Sciatic nerve (tissue), 2 donors: ENCODE measurements around the gene ATXN7. TPM values are rescaled to one million over a fixed set of nuclear protein-coding genes. Genes with fewer than 3 reads are reported as not detected.
A peak's percentile ranks its signal among the peaks of the same experiment; 100 is the strongest.

Experiments
- ATAC-seq: fragments of 200-7000 bp; cut with Tn5 transposase; one replicate; pipeline ENCODE4 v1.9.1; 2020; ENCODE audit warnings: mild to moderate bottlenecking, moderate library complexity
- DNase-seq: peaks from one replicate; pipeline ENCODE4 v3.0.0-alpha.2; 2020; ENCODE audit warnings: low spot score
- intact Hi-C: fragments of 100-400 bp; cut with DNase I; formaldehyde crosslinking; loops from one replicate; pipeline ENCODE4 v1.14.2; 2022
- total RNA-seq: library from RNA; stranded (reverse); fragmentation: NEBNext Ultra II Directional; extraction: Animal tissue kit (Norgen Biotek cat#: 25700); gene quantifications from one replicate; pipeline ENCODE4 v1.2.1, GENCODE V29; 2021
- donor health status: DM: no; HTN: no; CAD: no.
- donor health status: DM: no; HTN: no; CAD: no.

The ATXN7 gene
- total RNA-seq, 1 donor from 2014 or later, result 52.0 TPM

- intact Hi-C loops, result no loop called here
- no peak for ATAC-seq
- no peak for DNase-seq
These were observed 31.9 kb downstream of the ATXN7 start for GRCh38 chr3:63895422-63896189.

- ATAC-seq, result no peak
- no peak for DNase-seq
- intact Hi-C loops, result no loop called here
These were observed 32.8 kb downstream of the ATXN7 start for GRCh38 chr3:63896332-63897030.

- intact Hi-C loops, result no loop called here
- DNase-seq, result no peak
- no peak for ATAC-seq
These were observed 36.3 kb downstream of the ATXN7 start for GRCh38 chr3:63900010-63900409.

DNA sequence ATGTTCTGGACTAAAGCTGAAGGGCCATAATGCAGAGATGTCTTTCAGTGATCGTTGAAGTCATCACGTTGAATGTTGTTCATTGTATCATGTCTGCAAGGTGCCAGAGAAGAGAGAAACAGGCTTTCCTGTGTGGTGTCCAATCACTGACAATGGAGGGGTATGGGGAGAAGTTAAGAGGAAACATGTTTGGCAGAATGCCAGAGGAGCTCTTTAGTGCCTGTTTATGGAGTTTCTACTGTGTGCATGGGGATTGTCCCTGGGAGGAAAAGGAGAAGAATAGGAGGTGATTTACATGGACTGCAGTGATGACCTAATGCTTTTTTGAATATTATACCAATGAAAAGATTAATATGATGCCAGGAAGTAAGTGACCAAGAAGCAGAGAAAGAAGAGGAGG is 36.8 kb downstream of the ATXN7 start:
- intact Hi-C loops, result no loop called here
- ATAC-seq (no peak), DNase-seq (no peak)

DNA sequence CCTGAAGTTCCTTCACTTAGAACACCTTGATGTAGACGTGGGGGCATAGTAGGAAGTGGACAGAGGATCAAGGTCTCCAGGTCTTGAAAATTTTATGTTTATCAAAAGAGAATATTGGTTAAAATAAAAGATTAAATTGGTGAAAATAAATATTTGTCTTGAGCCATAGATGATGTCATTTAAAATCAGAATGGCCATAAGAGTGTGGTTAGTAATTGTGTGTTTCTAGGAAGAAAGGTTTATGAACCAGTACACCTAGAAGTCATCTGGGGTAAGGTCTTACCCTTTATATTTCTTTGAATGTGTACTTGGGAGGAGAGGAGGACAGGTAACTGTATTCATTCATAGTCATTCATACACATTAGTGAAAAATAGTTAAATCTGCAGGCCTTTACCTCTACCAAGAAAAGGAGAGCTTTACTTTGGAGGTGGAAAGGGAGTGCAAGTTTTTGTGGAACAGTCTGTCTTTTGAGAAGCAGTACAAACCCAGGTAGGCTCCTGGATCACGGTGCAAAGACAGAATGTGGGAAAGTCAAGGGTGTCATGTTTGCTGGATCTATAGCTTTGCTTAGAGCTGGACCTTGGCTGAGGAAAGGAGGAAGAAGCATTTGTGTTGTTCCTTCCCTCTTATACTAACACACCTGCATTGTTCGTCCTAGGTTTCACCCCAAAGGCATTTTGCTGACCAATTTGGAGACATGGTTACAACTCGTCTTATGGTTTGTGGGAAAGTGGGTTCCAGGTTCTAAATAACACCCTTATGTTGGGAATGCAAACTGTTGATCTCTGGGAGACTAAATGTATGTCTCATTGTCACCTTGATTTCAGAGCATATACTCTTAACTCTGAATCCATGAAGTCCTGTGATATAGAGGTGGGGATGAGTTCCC is 42.3 kb downstream of the ATXN7 start:
- ATAC-seq, result no peak
- no peak for DNase-seq
- intact Hi-C loops, result no loop called here

DNA sequence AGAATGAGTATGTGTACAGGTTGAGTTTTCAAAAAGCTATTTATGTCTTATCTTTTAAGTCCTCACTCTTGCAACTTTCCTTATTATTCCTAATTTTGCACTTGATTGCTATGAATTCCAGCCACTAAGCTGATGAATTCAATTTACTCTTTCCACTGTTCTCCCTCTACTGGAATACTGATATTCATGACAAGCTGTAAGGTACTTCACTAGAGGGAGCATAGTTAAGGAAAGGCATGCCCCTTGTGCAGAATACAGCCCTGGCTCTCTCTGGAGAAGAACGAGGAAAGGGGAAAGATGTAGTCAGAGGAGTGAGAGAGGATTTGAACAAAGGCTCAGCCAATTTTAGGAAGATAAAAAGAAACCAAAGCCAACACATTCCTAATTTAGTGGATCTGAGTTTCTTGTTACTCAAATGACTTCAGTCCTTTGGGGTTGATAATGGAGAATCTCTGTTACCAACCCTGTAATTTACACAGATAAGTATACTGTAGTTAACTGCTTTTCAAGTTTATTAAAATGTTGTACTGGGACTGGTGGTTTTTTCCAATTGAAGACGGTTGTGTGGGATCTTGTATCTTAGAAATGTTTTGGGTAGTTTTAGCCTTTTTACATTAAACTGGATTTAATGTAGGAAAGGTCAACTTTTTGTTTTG is 44.5 kb downstream of the ATXN7 start:
- DNase-seq (no peak), ATAC-seq (no peak)
- intact Hi-C loops, result no loop called here

- intact Hi-C loops, result no loop called here
These were observed 45.1 kb downstream of the ATXN7 start for GRCh38 chr3:63908776-63909175.

GRCh38 chr3:63909431-63909830 is 45.8 kb downstream of the ATXN7 start:
- DNase-seq, result no peak
- intact Hi-C loops, result no loop called here
- no peak for ATAC-seq

More at GRCh38 chr3:63908776-63909175, 45.1 kb downstream of the ATXN7 start:
- ATAC-seq (no peak), DNase-seq (no peak)

- DNase-seq (no peak), ATAC-seq (no peak)
- intact Hi-C loops, result no loop called here
These were observed 46.3 kb downstream of the ATXN7 start for GRCh38 chr3:63910001-63910400.

GRCh38 chr3:63910891-63911290 is 47.2 kb downstream of the ATXN7 start:
- intact Hi-C loops, result no loop called here
- ATAC-seq, result no peak
- DNase-seq, result no peak

DNA sequence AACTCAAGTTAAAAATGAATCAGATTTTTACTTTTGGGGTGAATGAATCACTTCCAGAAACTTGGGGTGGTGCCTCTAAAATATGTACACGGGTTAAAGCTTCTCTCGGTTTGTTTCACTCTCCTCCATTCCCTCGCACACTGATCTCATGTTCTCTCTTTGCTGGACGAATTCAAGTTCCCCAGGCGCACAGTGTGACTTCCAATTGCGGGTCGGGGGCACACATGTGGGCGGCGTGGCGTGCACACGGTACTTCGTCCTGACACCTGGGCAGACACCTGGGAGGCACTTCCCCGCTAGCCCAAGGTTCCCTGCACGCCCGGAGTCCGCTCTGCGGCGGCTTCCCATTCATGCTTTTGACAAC is 47.8 kb downstream of the ATXN7 start:
- DNase-seq (no peak), ATAC-seq (peak; percentile 12)
- intact Hi-C loops, result no loop called here

GRCh38 chr3:63911873-63912767 is 48.5 kb downstream of the ATXN7 start, which contains the start of gene SCAANT1:
SCAANT1 (minus strand) TSS chr3:63912383.
- intact Hi-C loops, result no loop called here
- DNase-seq (peak; percentile 94), ATAC-seq (peak; percentile 94)

GRCh38 chr3:63912768-63913588 is 49.3 kb downstream of the ATXN7 start:
- peak; percentile 75 for ATAC-seq
- peak; percentile 79 for DNase-seq
- intact Hi-C loops, result no loop called here

DNA sequence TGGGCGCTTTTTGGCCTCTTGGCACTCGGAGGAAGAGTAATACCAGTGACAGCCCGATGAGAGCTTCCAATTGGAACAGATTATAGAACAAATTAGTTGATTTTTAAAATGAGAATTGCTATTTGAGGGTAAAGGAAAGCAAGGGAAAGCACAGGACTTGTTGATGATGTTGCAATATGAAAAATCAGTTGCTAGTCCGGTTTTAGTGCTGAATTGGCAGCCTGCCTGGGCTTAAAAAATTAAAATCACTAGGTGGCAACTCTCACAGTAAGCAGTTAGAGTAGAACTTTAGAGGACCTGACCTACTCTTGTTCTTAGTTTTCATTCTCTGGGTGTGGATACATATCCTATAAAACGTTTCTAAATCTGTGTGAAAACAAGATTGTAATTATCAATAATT is 50.6 kb downstream of the ATXN7 start:
- ATAC-seq, result no peak
- intact Hi-C loops, result no loop called here
- DNase-seq, result no peak

- no peak for ATAC-seq
- intact Hi-C loops, result no loop called here
These were observed 54.7 kb downstream of the ATXN7 start for GRCh38 chr3:63918321-63918720.

DNA sequence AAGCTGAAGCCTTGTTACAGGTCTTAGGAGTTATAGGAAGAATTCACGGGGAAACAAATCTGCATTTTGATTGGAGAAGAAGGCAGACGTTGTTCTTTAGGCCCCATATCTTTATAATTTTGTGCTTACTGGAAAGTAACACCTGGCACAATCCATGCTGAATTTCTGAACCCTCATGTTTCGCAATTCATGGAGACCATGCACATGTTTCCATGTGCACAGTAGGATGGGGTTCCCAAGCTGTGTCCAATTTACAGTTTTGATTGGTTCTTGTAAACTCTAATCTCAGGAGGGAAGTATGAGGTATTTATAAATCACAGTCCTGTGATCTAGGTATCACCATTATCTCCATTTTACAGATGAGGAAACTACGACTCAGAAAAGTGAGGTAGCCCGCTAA is 56.3 kb downstream of the ATXN7 start:
- intact Hi-C loops, result no loop called here
- no peak for DNase-seq
- ATAC-seq, result no peak

More at GRCh38 chr3:63918321-63918720, 54.7 kb downstream of the ATXN7 start:
- DNase-seq, result no peak

DNA sequence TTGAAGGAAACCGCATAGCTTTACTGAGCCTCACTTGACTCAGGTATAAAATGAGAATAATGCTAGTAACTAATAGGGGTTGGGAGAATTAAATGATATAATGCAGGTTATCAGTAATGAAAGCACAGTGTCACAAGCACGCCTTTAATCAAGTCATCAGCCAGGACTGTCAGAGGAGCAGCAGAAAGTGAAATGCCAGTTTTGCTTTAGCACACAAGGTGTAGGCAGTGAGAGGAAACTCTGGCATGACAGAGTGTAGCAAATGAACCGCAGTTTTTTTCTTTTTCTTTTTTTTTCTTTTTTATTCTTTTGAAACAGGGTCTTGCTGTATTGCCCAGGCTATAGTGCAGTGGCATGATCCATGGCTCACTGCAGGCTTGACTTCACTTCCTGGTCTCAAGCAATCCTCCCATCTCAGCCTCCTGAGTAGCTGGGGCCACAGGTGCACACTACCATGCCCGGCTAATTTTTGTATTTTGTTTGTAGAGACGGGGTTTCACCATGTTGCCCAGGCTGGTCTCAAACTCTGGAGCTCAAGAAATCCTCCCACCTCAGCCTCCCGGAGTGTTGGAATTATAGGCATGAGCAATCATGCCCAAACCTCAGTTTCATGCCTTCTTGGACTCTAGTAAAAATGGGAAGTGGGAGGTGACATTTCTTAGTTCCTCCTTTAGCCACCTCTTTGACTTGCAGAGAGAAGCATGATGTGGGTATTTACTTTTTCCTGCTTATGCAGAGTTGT is 58.2 kb downstream of the ATXN7 start:
- intact Hi-C loops, result no loop called here
- DNase-seq, result no peak
- peak; percentile 64 for ATAC-seq
